ENCODE results near the gene PNPLA8. TPM values are rescaled to one million over a fixed set of nuclear protein-coding genes. Genes with fewer than 3 reads are reported as not detected.

Gene PNPLA8
- total RNA-seq: 10 to 100 TPM; 85.9 to 88.6 TPM
- 17.8 TPM for polyA plus RNA-seq (2013, experiment 1 of 2)
- polyA plus RNA-seq (2013, experiment 2 of 2): 20.1 TPM
- total RNA-seq: 25.3 to 309 (median 63.3) reads per million in 172 experiments

- Mint-ChIP-seq H3K27me3 (no peaks in the 10 kb centered on the region), H3K27ac (peak within 1 kb of the TSS; percentile 96), H3K4me3 (peak within 1 kb of the TSS; percentile 91), H3K4me1 (ENCODE audit: low read depth) (peaks cover 49% of the 10 kb centered on the region), H3K36me3 (ENCODE audit: low read depth) (peaks cover 29% of the 10 kb centered on the region), H3K9me3 (no peaks in the 10 kb centered on the region)
- intact Hi-C loops (cut with DNase I, micrococcal nuclease): loop anchor here (1.0 to 10.0 kb wide), 3 partner anchors 43 to 1351 kb away; partner anchors contain the start of genes CBLL1 (in 1 of the 2), DNAJB9 (in 1 of the 2) and THAP5 (in 1 of the 2)
- no peak for TF ChIP-seq CTCF (IDR thresholded peaks at IDR 0.05)
- peak; percentile 88 for ATAC-seq (ENCODE audit: poor library complexity)
- H3K9me3 ChIP-seq (ENCODE audit: control insufficient read depth in 1 of 2, insufficient read depth in 1 of 2, low read length in 2 of 2): no peaks in the 10 kb centered on the region
- peak within 1 kb of the TSS; percentile 88 for H3K4me3 ChIP-seq (ENCODE audit: low read length)
- peak; percentile 99 to 100 (median 100) for DNase-seq
- H3K27me3 ChIP-seq (ENCODE audit: control insufficient read depth in 1 of 2, insufficient read depth in 2 of 2, low read length in 2 of 2): no peaks in the 10 kb centered on the region
- POLR2A ChIA-PET: interaction anchor here (0.6 to 5.0 kb wide), 14 partner anchors 9 to 1358 kb away, joined by 3 to 151 read pairs (median 5); partner anchors contain the start of genes DNAJB9, HBP1, NRCAM and THAP5
- H3K4me1 ChIP-seq (ENCODE audit: insufficient read depth, low read length): peaks cover 21% of the 10 kb centered on the region
- H3K36me3 ChIP-seq (ENCODE audit: insufficient read depth, low read length): peaks cover 10% of the 10 kb centered on the region
- CTCF ChIA-PET: interaction anchor here (1.1 to 3.1 kb wide), 2 partner anchors 29 to 43 kb away, joined by 3 to 10 read pairs; no protein-coding TSS in a partner anchor
- peak within 1 kb of the TSS; percentile 92 to 99 for H3K27ac ChIP-seq (ENCODE audit: low read depth in 1 of 2, low read length in 2 of 2)
These were observed at the start of gene PNPLA8 for GRCh38 chr7:108525985-108526767. Gene PNPLA8 (minus strand): TSS chr7:108526135. CDS start chr7:108515491, 10,644 bp downstream.

- H3K4me1 ChIP-seq (ENCODE audit: insufficient read depth, low read length): peaks cover 6% of the 10 kb centered on the region
- intact Hi-C loops (cut with DNase I, micrococcal nuclease): no loop called here
- H3K4me1 Mint-ChIP-seq (ENCODE audit: low read depth): peaks cover 50% of the 10 kb centered on the region
- CTCF ChIA-PET: no interaction called here
- DNase-seq: no peak
- TF ChIP-seq CTCF (IDR thresholded peaks at IDR 0.05): no peak
- peaks cover 89% of the 10 kb centered on the region for H3K36me3 Mint-ChIP-seq (ENCODE audit: low read depth)
- peaks cover 2% of the 10 kb centered on the region for H3K9me3 Mint-ChIP-seq
- H3K4me3 ChIP-seq (ENCODE audit: low read length): no peak overlapping the region
- no peaks in the 10 kb centered on the region for H3K27me3 Mint-ChIP-seq
- H3K27ac ChIP-seq (ENCODE audit: low read depth in 1 of 2, low read length in 2 of 2): no peak overlapping the region
- no peak for ATAC-seq (ENCODE audit: poor library complexity)
- POLR2A ChIA-PET: interaction anchor here (2.5 kb wide), 1 partner anchor 49 kb away, joined by 6 read pairs; the partner anchor contains the start of gene PNPLA8
- H3K4me3 Mint-ChIP-seq: no peak overlapping the region
- peaks cover 0 to 8% of the 10 kb centered on the region in 2 experiments for H3K9me3 ChIP-seq (ENCODE audit: control insufficient read depth in 1 of 2, insufficient read depth in 1 of 2, low read length in 2 of 2)
- H3K27ac Mint-ChIP-seq: no peak overlapping the region
- no peaks in the 10 kb centered on the region for H3K27me3 ChIP-seq (ENCODE audit: control insufficient read depth in 1 of 2, insufficient read depth in 2 of 2, low read length in 2 of 2)
- H3K36me3 ChIP-seq (ENCODE audit: insufficient read depth, low read length): peaks cover 45% of the 10 kb centered on the region
These were observed 49.2 kb upstream of the PNPLA8 start for GRCh38 chr7:108575156-108575555.

GRCh38 chr7:108572480-108572879 is 46.5 kb upstream of the PNPLA8 start:
- Histone ChIP-seq H3K4me1 (ENCODE audit: insufficient read depth, low read length) (peaks cover 19% of the 10 kb centered on the region), H3K27me3 (ENCODE audit: control insufficient read depth in 1 of 2, insufficient read depth in 2 of 2, low read length in 2 of 2) (no peaks in the 10 kb centered on the region), H3K9me3 (ENCODE audit: control insufficient read depth in 1 of 2, insufficient read depth in 1 of 2, low read length in 2 of 2) (no peaks in the 10 kb centered on the region), H3K27ac (ENCODE audit: low read depth in 1 of 2, low read length in 2 of 2) (no peak overlapping the region), H3K36me3 (ENCODE audit: insufficient read depth, low read length) (peaks cover 35% of the 10 kb centered on the region), H3K4me3 (ENCODE audit: low read length) (no peak overlapping the region)
- no peak for TF ChIP-seq CTCF (IDR thresholded peaks at IDR 0.05)
- Mint-ChIP-seq H3K4me3 (no peak overlapping the region), H3K9me3 (no peaks in the 10 kb centered on the region), H3K27me3 (no peaks in the 10 kb centered on the region), H3K4me1 (ENCODE audit: low read depth) (peaks cover 75% of the 10 kb centered on the region), H3K27ac (no peak overlapping the region), H3K36me3 (ENCODE audit: low read depth) (peaks cover 90% of the 10 kb centered on the region)
- ATAC-seq (ENCODE audit: poor library complexity) (no peak), DNase-seq (no peak)
- CTCF ChIA-PET: interaction anchor here (1.0 kb wide), 1 partner anchor 10 kb away, joined by 3 read pairs; no protein-coding TSS in a partner anchor
- intact Hi-C loops (cut with DNase I, micrococcal nuclease): loop anchor here in 1 of 2 experiments (5.0 kb wide), 1 partner anchor 680 kb away; the partner anchor contains the start of gene DLD
- POLR2A ChIA-PET: interaction anchor here (1.5 kb wide), 1 partner anchor 47 kb away, joined by 3 read pairs; the partner anchor contains the start of gene PNPLA8
